ENCODE measurements around the gene HDAC1.

The HDAC1 gene

GRCh38 chr1:32265846-32266245 is 26.0 kb upstream of the HDAC1 start:
- peak overlapping the region; percentile 29; the same call in 1 of the 2 replicates for H3K4me2 ChIP-seq
- H3K27ac ChIP-seq: no peak overlapping the region

GRCh38 chr1:32266921-32267591 is 24.8 kb upstream of the HDAC1 start:
- TF ChIP-seq CTCF (conservative IDR thresholded peaks at IDR 0.05; ENCODE audit: low read depth, low read length): no peak
- Histone ChIP-seq H3K79me2 (ENCODE audit: insufficient read depth, low read depth) (no peaks in the 10 kb centered on the region), H3K27ac (no peak overlapping the region), H2AFZ (ENCODE audit: low read depth) (no peak overlapping the region), H3K4me2 (no peak overlapping the region), H3K9ac (no peak overlapping the region), H3K4me3 (IDR thresholded peaks at IDR 0.05; ENCODE audit: insufficient read depth, low read depth, low read length) (no peak overlapping the region), H3K4me1 (ENCODE audit: low read depth, poor library complexity, severe bottlenecking) (peaks cover 28% of the 10 kb centered on the region), H4K20me1 (ENCODE audit: insufficient read depth) (no peaks in the 10 kb centered on the region), H3K27me3 (ENCODE audit: insufficient read depth, low read depth) (no peaks in the 10 kb centered on the region), H3K36me3 (ENCODE audit: insufficient read depth) (no peaks in the 10 kb centered on the region)

More at GRCh38 chr1:32265846-32266245, 26.0 kb upstream of the HDAC1 start:
- Histone ChIP-seq H3K27me3 (ENCODE audit: insufficient read depth, low read depth) (no peaks in the 10 kb centered on the region), H3K4me3 (IDR thresholded peaks at IDR 0.05; ENCODE audit: insufficient read depth, low read depth, low read length) (no peak overlapping the region), H3K9ac (no peak overlapping the region), H3K79me2 (ENCODE audit: insufficient read depth, low read depth) (no peaks in the 10 kb centered on the region), H2AFZ (ENCODE audit: low read depth) (peak overlapping the region; percentile 15; the same call in 1 of the 2 replicates), H4K20me1 (ENCODE audit: insufficient read depth) (no peaks in the 10 kb centered on the region), H3K36me3 (ENCODE audit: insufficient read depth) (no peaks in the 10 kb centered on the region), H3K4me1 (ENCODE audit: low read depth, poor library complexity, severe bottlenecking) (peaks cover 28% of the 10 kb centered on the region)
- TF ChIP-seq CTCF (conservative IDR thresholded peaks at IDR 0.05; ENCODE audit: low read depth, low read length): no peak

- H3K4me3 ChIP-seq (IDR thresholded peaks at IDR 0.05; ENCODE audit: insufficient read depth, low read depth, low read length): no peak overlapping the region
Measured at GRCh38 chr1:32269744-32270143, 22.1 kb upstream of the HDAC1 start.

GRCh38 chr1:32272557-32273390 is 19.1 kb upstream of the HDAC1 start:
- Histone ChIP-seq H3K4me1 (ENCODE audit: low read depth, poor library complexity, severe bottlenecking) (peaks cover 5% of the 10 kb centered on the region), H3K9ac (no peak overlapping the region), H2AFZ (ENCODE audit: low read depth) (no peak overlapping the region), H3K27ac (no peak overlapping the region), H3K27me3 (ENCODE audit: insufficient read depth, low read depth) (no peaks in the 10 kb centered on the region), H3K36me3 (ENCODE audit: insufficient read depth) (no peaks in the 10 kb centered on the region), H3K79me2 (ENCODE audit: insufficient read depth, low read depth) (no peaks in the 10 kb centered on the region), H4K20me1 (ENCODE audit: insufficient read depth) (no peaks in the 10 kb centered on the region), H3K4me2 (no peak overlapping the region), H3K4me3 (IDR thresholded peaks at IDR 0.05; ENCODE audit: insufficient read depth, low read depth, low read length) (no peak overlapping the region)
- no peak for TF ChIP-seq CTCF (conservative IDR thresholded peaks at IDR 0.05; ENCODE audit: low read depth, low read length)

More at GRCh38 chr1:32269744-32270143, 22.1 kb upstream of the HDAC1 start:
- Histone ChIP-seq H3K4me1 (ENCODE audit: low read depth, poor library complexity, severe bottlenecking) (peaks cover 22% of the 10 kb centered on the region), H3K36me3 (ENCODE audit: insufficient read depth) (no peaks in the 10 kb centered on the region), H3K27ac (no peak overlapping the region), H3K79me2 (ENCODE audit: insufficient read depth, low read depth) (no peaks in the 10 kb centered on the region), H3K4me2 (no peak overlapping the region), H3K9ac (no peak overlapping the region), H2AFZ (ENCODE audit: low read depth) (no peak overlapping the region), H3K27me3 (ENCODE audit: insufficient read depth, low read depth) (no peaks in the 10 kb centered on the region), H4K20me1 (ENCODE audit: insufficient read depth) (no peaks in the 10 kb centered on the region)
- TF ChIP-seq CTCF (conservative IDR thresholded peaks at IDR 0.05; ENCODE audit: low read depth, low read length): no peak

Data from KMS-11 (cell line).